Fibroblast of skin of abdomen (primary cell): ENCODE data around the gene ZNHIT2.
"Not testable (repeated sequence)": the region's sequence is repeated elsewhere in the genome, so short reads cannot be mapped to it uniquely, and the experiment has no call there.

Experiments
- DNase-seq: peaks from one replicate; pipeline ENCODE4 v3.0.0-alpha.2; 2013

ZNHIT2 gene

DNA sequence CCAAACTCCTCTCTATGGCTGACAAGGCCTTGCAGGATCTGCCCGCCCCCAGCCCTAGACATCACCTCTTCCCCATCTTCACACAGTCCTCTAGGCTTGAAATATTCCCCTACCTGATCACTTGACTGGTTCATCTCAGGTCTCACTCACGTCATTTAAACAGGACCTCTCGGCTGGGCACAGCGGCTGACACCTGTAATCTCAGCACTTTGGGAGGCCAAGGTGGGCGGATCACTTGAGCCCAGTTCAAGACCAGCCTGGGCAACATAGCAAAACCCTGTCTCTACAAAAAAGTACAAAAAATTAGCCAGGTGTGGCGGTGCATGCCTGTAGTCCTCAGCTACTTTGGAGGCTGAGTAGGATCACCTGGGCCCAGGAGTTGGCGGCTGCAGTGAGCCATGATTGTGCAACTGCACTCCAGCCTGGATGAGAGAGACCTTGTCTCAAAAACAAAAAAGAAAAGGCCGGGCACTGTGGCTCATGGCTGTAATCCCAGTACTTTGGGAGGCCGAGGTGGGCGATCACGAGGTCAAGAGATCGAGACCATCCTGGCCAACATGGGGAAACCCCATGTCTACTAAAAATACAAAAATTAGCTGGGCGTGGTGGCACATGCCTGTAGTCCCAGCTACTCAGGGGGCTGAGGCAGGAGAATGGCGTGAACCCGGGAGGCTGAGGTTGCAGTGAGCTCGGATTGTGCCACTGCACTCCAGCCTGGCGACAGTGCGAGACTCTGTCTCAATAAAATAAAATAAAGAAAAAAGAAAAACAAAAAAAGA is 1.6 kb upstream of the ZNHIT2 start:
- DNase-seq = not testable (repeated sequence)

DNA sequence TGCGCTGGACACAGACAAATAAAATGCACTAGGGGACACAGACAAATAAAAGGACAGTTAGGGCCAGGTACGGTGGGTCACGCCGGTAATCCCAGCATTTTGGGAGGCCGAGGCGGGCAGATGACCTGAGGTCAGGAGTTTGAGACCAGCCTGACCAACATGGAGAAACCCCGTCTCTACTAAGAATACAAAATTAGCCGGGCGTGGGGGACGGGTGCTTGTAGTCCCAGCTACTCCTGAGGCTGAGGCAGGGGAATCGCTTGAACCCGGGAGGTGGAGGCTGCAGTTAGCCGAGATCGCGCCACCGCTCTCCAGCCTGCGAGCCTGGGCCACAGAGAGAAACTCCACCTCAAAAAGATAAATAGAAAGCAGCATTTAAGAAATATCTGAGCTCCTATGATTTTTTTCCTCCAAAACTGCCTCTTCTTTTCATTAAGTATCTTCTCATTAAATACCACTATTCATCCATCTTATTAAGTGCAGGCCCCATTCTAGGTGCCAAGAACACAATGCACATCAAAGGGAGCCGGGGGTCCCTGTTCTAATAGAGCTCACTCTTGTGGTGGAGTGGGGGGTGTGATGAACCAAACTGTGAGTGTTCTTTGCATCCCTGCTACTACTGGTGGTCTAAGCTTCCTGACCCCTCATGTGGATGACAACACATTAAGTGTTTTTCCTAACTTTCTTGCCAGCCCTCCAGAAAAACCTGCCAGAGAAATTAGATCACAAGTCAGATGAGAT is 766 bp upstream of the ZNHIT2 start:
- DNase-seq = no peak

DNA sequence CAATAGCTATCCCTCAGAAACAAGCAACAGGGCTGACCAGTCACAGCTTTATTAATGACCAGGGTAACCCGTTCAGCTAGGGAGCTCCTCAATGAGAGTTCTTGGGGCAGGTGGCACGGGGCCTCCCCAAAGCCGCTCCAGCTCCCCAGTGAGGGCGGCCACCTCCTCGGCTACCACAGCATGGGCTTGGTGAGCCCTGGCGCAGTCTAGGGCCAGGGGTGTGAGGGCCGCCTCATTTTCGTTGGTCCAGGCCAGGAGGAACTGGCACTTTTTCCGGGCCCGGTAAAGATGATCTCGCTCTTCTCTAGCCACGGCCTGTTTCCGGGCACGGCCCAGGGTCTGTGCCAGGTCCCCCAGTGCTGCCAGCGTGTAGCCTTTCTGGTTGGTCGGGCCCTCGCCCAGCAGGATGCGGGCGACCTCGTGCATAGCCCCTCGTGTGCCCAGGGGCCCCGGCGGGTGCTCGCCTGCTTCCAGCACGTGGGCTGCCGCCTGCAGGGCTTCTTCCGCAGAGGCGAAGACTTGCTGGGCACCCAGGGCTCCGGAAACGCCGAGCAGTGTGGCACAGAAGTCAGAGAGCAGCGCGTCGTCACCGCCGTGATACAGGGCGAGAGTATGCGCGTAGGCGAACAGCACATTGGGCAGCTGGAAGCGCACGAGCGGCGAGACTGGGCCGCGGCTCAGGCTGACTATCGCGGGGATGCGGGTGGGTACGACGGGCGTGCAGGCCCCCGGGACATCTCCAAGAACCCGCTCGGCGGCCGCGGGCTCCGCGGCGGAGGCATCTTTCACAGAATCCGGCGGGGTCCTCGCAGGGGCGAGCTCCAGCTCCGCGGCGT is 913 bp downstream of the ZNHIT2 start:
- peak; percentile 37 for DNase-seq

DNA sequence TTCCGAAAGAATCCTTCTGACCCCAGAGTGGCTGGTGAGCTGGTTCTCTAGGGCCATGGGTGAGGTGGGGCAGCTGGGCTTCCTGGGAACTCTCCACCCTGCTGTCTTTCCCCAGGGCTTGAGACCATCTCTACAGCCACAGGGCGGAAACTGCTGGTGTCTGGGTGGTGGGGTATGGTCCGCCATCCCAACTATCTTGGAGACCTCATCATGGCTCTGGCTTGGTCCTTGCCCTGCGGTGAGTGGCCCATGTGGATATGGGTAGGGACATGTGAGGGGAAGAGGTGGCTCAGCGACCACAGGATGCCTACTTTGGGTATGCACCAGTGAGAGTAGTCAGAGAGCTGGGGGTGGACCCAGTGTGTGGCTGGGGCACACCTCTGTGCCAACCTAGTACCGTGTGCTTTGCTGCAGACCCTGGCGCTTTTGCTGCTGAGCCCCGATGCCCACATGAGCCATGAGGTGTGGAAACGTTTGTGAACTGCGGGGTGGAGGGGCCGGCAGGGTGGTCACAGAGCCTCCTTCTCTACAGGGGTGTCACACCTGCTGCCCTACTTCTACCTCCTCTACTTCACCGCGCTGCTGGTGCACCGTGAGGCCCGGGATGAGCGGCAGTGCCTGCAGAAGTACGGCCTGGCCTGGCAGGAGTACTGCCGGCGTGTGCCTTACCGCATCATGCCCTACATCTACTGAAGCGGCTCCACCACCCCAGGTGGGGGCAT is 2.0 kb downstream of the ZNHIT2 start:
- no peak for DNase-seq

DNA sequence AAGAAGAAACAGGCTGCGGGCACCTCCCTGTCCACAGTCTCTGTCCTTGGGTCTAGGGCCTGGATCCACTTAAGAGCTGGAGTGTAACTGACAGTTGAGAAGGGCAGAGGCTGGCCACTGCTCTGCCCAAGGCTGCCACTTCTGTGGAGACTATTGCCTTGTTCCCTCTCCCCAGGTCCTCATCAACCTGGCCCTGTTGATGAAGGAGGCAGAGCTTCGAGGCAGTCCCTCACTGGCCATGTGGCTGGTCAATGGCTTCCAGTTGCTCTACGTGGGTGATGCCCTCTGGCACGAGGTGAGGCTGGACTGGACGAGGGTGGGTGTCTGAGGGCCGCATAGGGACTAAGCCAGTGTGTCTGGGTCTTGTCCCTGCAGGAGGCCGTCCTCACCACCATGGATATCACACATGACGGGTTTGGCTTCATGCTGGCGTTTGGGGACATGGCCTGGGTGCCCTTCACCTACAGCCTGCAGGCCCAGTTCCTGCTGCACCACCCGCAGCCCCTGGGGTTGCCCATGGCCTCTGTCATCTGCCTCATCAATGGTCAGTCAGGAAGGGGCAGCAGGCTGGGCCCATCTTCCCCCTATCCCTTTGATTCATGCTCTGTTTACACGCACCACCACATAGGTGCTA is 2.8 kb downstream of the ZNHIT2 start:
- DNase-seq = no peak

DNA sequence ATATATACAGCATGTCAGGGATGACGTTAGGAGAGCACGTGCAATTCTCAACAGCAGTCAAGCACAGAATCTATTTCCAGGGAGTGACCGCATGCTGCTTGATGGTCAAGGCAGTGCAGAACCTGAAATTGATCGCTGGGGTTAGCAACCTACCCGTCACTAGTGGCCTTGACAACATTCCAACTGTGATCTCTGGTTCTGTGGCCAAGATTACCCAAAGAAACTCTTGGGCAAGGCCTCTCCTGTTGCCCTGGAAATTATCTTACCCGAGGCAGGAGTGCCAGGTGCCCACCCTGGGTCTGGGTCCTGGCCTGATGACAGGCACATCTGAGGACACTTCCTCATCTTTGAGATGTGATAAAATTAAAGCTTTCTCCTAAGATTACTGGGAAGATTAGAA is 3.7 kb downstream of the ZNHIT2 start:
- DNase-seq = no peak

DNA sequence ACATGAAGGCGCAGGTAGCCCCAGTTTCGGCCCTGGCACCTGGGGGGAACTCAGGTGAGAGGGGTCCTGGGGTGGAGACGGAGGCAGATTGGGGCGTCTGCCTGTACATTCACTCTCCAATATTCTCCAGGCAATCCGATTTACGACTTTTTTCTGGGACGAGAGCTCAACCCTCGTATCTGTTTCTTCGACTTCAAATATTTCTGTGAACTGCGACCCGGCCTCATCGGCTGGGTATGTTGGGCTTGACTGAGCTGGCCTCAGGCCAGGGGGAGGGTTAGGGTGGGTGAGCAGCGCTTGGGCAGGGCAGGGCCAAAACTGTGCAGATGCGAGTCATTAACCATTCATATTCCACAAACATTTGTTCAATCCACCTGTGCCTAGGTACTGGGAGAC is 4.1 kb downstream of the ZNHIT2 start:
- DNase-seq = no peak

DNA sequence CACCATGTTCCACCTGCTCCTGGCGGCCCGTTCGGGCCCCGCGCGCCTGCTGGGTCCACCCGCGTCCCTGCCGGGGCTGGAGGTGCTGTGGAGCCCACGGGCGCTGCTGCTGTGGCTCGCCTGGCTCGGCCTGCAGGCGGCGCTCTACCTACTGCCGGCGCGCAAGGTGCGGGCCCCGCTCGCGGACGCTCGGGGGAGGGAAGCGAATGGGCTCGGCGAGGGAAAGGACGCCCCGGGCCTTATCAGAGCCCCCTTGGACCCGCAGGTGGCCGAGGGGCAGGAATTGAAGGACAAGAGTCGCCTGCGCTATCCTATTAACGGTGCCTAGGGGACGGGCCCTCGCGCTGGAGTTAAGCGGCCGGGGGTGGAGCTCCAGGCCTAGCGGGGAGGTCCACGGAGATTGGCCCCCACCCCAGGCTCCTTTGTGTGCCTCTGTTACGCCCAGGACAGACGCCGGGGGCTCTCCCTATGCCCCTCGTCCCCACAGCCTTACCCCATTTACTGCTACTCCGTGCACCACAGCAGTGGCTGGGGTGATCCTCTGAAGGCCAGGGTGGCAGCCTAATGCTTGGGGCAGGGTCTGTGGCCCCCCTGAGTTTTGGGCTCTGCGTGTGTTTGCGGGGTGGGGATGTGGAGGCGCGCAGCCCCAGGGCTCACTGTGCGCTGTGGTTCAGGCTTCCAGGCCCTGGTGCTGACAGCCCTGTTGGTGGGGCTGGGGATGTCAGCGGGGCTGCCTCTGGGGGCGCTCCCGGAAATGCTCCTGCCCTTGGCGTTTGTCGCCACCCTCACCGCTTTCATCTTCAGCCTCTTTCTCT is 4.7 kb downstream of the ZNHIT2 start:
- DNase-seq = no peak

DNA sequence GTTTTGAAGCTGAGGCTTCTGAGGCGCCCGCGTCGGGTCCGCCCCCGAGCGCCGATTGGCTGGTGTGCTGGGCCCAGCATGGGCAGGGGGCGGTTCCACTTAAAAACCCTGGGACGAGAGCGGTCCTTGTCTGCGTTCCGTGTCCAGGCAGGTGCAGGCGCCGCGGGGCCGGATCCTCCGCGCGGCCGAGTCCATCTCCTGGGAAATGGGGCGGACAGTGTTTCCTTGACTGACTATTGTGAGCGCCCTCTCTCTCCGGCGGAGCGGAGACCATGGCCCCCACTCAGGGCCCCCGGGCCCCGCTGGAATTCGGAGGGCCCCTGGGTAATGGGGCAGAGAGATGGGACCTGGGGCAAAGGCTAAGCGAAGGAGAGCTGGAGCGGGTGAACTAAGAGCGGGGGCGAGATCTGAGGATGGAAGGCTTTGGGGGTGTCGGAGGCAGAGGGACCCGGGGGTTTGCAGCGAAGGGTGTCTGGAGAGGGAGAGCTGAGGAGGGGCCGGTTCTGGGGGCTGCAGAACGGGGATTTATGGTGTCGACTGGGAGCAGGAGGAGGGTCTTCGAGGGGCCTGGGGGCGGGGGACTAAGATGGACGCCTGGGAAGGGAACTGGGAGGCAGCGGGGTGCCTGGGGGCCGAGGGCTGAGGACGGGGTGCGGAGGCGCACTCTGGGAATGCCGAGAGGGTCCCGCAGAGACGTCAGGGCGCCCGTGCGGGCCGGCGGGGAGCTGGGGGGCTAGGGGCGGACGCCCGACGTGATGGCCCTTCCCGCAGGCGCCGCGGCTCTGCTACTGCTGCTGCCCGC is 5.6 kb downstream of the ZNHIT2 start, which contains the start of gene TM7SF2:
Gene TM7SF2 (plus strand): TSS at position 129 of the 802 bp plus-strand sequence. CDS start 144 bp downstream, at position 273.
- DNase-seq = peak; percentile 85

DNA sequence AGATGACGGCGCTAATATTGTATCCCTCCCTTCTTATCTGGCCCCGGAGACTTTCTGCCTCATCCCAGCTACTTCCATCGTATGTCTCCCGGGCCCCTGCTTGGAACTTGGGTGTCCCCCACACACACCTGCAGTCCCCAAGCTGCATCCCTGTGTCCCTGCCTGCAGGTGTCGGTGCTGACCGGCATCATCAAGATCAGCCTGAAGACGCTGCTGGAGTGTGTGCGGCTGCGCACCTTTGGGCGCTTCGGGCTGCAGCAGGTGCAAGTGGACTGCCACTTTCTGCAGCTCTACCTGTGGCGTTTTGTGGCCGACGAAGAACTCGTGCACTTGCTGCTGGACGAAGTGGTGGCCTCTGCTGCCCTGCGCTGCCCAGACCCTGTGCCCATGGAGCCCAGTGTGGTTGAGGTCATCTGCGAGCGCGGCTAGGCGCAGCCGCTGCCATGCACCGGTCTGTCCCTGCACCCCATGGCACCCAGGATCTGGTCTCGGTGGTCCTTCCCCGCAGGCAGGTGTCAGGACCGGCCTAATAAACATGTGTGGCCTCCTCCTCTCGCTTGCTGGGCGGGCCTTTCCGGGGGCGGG is 6.2 kb downstream of the ZNHIT2 start:
- DNase-seq = no peak

DNA sequence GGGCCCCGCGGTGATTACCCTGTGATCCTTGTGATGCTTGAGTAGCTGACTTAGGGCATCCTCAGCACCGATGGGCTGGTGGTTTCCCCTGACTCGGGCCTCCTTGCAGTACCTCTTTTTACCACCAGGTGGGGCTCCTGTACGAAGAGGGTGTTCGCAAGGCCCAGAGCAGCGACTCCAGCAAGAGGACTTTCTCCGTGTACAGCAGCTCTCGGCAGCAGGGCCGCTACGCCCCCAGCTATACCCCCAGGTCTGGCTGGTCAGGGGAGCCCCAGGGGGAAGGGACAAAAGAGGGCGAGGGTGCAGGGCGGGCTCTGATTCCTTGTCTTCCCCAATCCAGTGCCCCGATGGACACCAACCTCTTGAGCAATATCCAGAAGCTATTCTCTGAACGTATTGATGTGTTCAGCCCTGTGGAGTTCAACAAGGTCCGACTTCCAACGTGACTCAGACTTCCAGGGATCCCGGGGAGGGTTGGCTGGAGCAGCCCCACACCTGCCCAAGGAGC is 7.1 kb downstream of the ZNHIT2 start:
- DNase-seq = peak; percentile 69

DNA sequence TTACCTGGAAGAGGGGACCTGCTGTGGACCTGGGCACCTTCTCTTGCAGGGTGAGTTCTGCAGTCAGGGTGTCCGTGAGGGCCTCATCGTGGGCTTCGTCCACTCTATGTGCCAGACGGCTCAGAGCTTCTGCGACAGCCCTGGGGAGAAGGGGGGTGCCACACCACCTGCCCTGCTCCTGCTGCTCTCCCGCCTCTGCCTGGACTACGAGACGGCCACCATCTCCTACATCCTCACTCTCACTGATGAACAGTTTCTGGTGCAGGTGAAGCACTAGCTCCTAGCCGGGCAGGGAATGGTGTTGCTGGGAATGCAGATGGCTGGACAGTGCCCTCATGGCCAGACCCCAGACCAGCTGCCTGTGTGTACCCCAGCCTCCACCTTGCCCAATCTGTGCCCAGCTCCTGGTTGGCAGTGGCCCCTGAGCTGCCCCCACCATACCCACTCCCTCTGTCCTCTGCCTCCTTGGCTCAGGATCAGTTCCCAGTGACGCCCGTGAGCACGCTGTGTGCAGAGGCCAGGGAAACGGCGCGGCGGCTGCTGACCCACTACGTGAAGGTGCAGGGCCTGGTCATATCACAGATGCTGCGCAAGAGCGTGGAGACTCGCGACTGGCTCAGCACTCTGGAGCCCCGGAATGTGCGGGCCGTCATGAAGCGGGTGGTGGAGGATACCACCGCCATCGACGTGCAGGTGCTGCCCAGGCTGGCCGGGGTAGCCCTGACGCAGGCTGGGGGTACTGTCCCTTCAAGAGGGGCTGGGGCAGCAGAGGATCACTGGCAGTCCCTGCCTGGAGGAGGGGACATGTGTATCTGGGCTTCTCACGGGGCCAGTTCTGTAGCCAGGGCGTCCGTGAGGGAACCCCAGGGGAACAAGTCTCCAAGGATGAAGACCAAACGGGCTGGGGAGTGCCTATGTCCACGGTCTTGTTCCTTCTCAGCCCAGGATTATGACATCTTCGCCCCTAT is 8.0 kb downstream of the ZNHIT2 start:
- DNase-seq = no peak

DNA sequence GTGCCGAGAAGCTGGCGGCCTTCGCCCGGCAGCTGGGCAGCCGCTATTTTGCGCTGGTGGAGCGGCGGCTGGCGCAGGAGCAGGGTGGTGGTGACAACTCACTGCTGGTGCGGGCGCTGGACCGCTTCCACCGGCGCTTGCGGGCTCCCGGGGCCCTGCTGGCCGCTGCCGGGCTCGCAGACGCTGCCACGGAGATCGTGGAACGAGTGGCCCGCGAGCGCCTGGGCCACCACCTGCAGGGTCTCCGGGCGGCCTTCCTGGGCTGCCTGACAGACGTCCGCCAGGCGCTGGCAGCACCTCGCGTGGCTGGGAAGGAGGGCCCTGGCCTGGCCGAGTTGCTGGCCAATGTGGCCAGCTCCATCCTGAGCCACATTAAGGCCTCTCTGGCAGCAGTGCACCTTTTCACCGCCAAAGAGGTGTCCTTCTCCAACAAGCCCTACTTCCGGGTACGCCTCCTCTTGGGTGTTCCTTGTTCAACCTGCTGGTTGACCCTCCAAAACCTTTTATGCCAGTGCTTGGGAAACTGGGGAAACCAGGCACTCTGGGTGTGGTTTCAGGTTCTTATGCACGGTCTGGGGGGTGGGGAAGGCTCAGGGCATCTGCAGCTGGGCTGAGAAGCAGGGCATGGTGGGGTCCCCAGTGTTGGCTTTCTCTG is 8.9 kb downstream of the ZNHIT2 start:
- DNase-seq = no peak

DNA sequence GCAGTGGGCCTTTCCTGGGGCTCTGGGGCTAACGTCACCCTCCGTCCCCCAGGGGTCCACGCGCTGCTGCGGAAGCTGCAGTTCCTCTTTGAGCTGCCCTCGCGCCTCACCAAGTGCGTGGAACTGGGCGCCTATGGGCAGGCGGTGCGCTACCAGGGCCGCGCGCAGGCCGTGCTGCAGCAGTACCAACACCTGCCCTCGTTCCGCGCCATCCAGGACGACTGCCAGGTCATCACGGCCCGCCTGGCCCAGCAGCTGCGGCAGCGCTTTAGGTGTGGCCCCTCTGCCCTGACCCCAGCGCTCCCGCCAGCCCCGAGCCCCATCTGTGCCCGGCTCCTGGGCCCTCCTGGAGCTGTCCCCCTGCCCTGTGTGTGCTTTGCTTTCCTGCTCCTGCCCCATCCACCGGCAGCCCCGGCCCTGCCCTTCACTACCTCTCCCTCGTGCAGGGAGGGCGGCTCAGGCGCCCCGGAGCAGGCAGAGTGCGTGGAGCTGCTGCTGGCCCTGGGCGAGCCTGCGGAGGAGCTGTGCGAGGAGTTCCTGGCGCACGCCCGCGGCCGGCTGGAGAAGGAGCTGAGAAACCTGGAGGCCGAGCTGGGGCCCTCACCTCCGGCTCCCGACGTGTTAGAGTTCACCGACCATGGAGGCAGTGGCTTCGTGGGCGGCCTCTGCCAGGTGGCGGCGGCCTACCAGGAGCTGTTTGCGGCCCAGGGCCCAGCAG is 9.6 kb downstream of the ZNHIT2 start:
- DNase-seq = no peak

DNA sequence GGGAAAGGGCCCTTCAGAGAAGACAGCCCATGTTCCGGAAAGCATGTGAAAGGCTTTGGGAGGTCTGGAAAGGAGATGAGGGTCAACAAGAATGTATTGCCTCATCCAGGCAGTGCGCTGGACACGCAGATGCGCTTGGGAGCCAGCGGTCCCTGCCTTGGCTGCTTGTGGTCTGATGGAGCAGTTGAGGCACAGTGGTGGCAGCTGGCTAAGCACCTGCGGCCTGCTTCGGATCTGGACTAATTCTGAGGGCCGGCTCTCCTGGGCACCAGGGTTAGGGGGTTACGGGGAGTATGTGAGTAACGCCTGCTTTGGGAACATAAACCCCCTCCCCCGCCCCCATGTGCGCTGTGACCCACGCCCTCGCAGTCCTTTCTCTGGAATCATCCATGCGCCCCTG is 10.4 kb downstream of the ZNHIT2 start:
- no peak for DNase-seq

DNA sequence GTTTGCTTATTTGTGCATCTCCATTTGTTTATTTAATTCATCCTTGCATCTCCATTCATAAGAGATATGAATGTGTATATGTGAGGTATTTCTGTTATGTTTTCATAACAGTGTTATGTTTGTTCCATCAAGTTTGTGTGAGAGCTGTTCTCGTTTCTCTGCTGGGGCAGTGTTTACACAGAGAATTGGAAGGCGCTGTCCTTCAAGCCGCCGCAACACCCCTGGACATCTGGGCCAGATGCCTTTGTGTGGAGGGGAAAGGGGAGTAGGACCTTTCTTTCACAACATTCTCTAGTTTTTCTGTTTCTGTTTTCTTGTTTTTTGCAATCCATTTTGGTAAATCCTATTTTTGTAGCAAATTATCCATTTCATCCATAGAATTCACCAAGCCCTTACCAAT is 12.9 kb downstream of the ZNHIT2 start:
- DNase-seq = no peak

DNA sequence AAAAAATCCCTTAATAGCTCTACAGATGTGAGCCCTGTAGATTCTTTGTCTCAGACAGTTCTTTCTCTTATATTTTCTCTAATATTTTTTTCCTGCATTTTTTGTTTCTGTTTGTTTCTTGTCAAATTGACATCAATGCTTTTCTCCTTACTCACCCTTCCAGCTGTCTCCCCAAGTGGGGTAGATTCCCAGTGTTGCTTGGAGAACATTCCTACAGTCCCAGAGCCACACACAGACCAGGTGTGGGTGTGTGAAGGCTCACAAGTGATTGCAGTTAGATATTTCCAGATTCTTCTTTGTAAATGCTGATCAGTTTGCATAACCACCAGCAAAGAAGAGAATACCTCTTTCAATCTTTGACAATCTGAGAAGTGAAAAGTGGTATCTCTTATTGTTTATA is 14.0 kb downstream of the ZNHIT2 start:
- no peak for DNase-seq
